ENCODE measurements around the gene WDR82.

The WDR82 gene

DNA sequence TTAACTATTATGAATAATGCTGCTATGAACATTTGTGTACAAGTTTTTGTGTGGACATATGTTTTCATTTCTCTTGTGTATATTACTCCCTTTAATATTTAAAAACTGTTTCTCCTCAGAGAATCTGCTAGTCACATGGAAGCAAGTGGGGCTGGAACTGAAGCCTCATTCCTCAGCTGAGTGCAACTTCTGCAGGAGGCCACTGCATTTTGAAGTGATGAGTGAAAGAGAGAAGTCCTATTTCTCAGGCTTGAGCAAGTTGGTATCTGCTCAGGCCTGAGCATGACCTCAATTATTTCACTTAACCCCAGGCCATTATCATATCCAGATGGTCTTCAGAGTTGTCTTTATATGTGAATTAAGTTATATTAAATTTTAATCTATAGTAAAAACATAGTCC lies 64.5 kb downstream of the WDR82 start (continued):
- TF ChIP-seq TCF4 (CRISPR knock-in tag; IDR thresholded peaks at IDR 0.05; ENCODE audit: borderline replicate concordance) (no peak), PATZ1 (CRISPR knock-in tag; IDR thresholded peaks at IDR 0.05; ENCODE audit: borderline replicate concordance) (no peak)

- TF ChIP-seq, protein P1, sequence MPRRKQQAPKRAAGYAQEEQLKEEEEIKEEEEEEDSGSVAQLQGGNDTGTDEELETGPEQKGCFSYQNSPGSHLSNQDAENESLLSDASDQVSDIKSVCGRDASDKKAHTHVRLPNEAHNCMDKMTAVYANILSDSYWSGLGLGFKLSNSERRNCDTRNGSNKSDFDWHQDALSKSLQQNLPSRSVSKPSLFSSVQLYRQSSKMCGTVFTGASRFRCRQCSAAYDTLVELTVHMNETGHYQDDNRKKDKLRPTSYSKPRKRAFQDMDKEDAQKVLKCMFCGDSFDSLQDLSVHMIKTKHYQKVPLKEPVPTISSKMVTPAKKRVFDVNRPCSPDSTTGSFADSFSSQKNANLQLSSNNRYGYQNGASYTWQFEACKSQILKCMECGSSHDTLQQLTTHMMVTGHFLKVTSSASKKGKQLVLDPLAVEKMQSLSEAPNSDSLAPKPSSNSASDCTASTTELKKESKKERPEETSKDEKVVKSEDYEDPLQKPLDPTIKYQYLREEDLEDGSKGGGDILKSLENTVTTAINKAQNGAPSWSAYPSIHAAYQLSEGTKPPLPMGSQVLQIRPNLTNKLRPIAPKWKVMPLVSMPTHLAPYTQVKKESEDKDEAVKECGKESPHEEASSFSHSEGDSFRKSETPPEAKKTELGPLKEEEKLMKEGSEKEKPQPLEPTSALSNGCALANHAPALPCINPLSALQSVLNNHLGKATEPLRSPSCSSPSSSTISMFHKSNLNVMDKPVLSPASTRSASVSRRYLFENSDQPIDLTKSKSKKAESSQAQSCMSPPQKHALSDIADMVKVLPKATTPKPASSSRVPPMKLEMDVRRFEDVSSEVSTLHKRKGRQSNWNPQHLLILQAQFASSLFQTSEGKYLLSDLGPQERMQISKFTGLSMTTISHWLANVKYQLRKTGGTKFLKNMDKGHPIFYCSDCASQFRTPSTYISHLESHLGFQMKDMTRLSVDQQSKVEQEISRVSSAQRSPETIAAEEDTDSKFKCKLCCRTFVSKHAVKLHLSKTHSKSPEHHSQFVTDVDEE (CRISPR knock-in tag; IDR thresholded peaks at IDR 0.05) = no peak
- no peak for TF ChIP-seq BACH2 (CRISPR knock-in tag; IDR thresholded peaks at IDR 0.05; ENCODE audit: borderline replicate concordance)
- TF ChIP-seq POU6F1 (CRISPR knock-in tag; IDR thresholded peaks at IDR 0.05; ENCODE audit: borderline replicate concordance, low read depth) = no peak
- no peak for TF ChIP-seq GLIS3 (CRISPR knock-in tag; IDR thresholded peaks at IDR 0.05)
- no peak for TF ChIP-seq ESRRG (CRISPR knock-in tag; IDR thresholded peaks at IDR 0.05)
- no peak for TF ChIP-seq ZFP30 (CRISPR knock-in tag; IDR thresholded peaks at IDR 0.05)
- TF ChIP-seq ZNF8 (CRISPR knock-in tag; IDR thresholded peaks at IDR 0.05) = no peak
- TF ChIP-seq PPARA (CRISPR knock-in tag; IDR thresholded peaks at IDR 0.05; ENCODE audit: borderline replicate concordance) = no peak
- TF ChIP-seq ZNF565 (CRISPR knock-in tag; conservative IDR thresholded peaks at IDR 0.05; ENCODE audit: low read depth) = no peak
- TF ChIP-seq PATZ1 (CRISPR knock-in tag; IDR thresholded peaks at IDR 0.05; ENCODE audit: borderline replicate concordance) = no peak
- TF ChIP-seq ISL1 (CRISPR knock-in tag; IDR thresholded peaks at IDR 0.05) = no peak
- no peak for TF ChIP-seq SNAI2 (CRISPR knock-in tag; IDR thresholded peaks at IDR 0.05)
- no peak for ATAC-seq
Measured at GRCh38 chr3:52213005-52213404, 65.4 kb downstream of the WDR82 start.

DNA sequence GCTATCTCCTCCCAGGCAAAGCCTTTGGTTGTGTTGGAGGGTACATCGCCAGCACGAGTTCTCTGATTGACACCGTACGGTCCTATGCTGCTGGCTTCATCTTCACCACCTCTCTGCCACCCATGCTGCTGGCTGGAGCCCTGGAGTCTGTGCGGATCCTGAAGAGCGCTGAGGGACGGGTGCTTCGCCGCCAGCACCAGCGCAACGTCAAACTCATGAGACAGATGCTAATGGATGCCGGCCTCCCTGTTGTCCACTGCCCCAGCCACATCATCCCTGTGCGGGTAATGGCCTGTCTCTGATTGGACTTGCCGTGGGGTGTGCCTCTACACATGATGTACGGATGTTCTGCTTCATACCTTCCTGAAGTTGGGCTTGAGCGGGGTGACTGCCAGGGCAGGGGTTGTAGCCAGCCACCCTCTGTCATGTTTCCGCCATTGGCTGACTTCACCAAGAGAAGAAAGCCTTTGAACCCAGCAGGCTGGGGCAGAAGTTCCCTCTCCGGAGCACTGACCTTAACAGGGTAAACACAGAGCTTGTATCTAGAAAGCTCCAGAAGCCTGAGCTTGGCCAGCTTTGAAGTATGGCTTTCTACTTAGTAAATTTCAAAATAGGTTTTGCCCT lies 67.1 kb downstream of the WDR82 start:
- ATAC-seq = no peak
- no peak for TF ChIP-seq ARNTL (CRISPR knock-in tag; IDR thresholded peaks at IDR 0.05; ENCODE audit: borderline replicate concordance, low read depth)
- no peak for TF ChIP-seq POU6F1 (CRISPR knock-in tag; IDR thresholded peaks at IDR 0.05; ENCODE audit: borderline replicate concordance, low read depth)
- TF ChIP-seq ZNF70 (CRISPR knock-in tag; IDR thresholded peaks at IDR 0.05) = no peak
- TF ChIP-seq CSDC2 (CRISPR knock-in tag; IDR thresholded peaks at IDR 0.05) = no peak
- TF ChIP-seq CREB5 (CRISPR knock-in tag; IDR thresholded peaks at IDR 0.05; ENCODE audit: low read depth) = no peak
- no peak for TF ChIP-seq ZFP3 (CRISPR knock-in tag; IDR thresholded peaks at IDR 0.05)
- no peak for TF ChIP-seq BACH2 (CRISPR knock-in tag; IDR thresholded peaks at IDR 0.05; ENCODE audit: borderline replicate concordance)
- TF ChIP-seq ISL1 (CRISPR knock-in tag; IDR thresholded peaks at IDR 0.05) = no peak
- no peak for TF ChIP-seq TCF4 (CRISPR knock-in tag; IDR thresholded peaks at IDR 0.05; ENCODE audit: borderline replicate concordance)
- TF ChIP-seq ZFP30 (CRISPR knock-in tag; IDR thresholded peaks at IDR 0.05) = no peak
- no peak for TF ChIP-seq SNAI2 (CRISPR knock-in tag; IDR thresholded peaks at IDR 0.05)
- no peak for TF ChIP-seq OSR1 (CRISPR knock-in tag; IDR thresholded peaks at IDR 0.05)
